Activated naive CD4-positive, alpha-beta T cell treated with anti-CD3 and anti-CD28 coated beads, Interleukin-2, amount 50 U/mL, for 16 hours (primary cell): ENCODE measurements around the gene MASP2.

ENCODE experiments used
- DNase-seq: peaks from one replicate; pipeline ENCODE4 v3.0.0-alpha.2; 2020

The MASP2 gene

DNA sequence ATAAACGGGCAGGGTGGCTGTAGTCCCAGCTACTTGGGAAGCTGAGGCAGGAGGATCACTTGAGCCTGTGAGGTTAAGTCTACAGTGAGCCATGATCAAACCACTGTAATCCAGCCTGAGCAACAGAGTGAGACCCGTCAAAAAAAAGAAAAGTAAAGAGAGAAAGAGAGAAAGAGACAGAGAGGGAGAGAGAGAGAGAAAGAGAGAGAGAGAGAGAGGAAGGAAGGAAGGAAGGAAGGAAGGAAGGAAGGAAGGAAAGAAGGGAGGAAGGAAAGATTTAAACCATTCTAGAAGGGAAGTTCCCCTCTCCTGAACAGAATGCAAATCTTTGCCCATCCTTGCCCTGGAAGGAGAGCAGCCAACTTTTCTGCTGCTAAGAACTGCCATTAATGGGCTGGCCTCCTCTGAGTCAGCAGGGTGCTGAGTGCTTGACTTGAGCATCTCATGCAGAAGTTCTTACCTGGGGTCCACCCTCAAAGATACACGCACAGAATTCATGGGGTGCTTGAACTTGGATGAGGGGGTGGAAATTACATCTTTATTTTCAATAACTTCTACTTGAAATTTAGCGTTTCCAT, 59.1 kb downstream of the MASP2 start:
- no peak for DNase-seq

DNA sequence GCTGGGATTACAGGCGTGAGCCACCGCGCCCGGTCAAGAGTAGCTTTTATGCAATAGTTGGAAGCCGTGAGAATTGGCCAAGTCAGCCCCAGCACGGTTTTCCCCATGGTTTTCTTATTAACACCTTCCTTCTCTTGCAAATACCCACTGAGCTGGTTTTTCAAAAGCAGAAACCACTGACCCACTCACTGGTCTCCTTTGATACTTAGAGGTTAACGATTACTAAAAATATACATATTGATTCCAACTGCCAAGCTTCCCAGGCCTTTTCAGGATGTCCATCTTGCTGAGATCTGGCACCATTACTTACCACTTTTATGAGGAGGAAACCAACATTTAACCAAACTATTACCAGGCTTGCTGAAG, 60.5 kb downstream of the MASP2 start:
- DNase-seq: no peak

DNA sequence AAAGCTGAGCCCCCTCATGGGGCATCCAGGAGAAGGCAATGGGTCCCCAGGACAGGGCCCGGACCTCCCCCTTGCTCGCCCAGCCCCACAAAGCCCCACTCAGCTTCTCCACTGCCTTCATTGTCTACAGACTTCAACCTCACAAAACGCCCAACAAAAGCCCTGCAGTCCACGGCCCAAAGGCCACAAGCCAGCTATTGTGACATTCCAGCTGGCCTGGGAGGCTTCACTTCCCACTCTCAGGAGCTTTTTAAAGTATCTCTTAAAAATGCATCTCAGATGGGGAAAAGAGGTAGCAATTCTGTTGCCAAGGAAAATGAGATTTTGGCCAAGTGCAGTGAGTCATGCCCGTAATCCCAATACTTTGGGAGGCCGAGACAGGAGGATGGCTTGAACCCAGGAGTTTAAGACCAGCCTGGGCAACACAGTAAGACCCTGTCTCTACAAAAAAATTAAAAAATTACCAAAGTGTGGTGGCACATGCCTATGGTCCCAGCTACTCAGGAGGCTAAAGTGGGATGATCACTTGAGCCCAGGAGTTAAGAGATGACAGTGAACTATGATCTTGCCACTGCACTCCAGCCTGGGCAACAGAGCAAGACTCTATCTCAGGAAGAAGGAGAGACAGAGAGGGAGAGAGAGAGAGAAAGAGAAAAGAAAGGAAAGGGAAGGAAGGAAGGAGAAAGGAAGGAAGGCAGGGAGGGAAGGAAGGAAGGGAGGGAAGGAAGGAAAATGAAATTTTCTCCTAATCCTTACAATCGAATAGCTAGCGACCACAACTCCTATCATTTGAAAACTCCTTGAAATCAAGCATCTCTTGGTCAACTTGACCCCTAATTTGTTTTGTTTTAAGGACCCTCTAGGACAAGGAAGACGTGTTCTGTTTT, 66.0 kb downstream of the MASP2 start:
- DNase-seq: no peak

DNA sequence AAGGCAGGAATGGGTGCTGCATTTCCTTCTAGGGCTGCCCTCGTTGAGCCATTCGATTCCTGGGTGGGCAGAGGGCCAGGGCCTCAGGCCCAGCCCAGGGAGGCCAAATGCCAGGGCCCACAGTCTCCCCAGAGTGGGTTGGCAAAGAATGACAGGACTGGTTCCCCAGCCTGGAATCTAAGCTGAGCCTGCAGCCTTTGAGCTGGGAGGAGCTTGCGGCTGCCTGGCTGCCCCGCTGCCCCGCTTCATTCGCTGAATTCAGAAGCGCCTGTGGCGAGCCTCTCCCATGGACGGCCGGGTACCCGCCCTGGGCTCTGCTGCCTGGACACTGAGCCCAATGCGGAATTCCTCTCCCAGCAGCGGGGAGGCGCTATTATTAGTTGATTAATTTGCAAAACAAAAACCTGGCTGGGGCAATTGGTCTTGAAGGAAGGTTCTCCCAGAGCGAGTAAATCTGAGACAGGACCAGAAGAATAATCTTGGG, 66.9 kb downstream of the MASP2 start:
- DNase-seq: no peak

DNA sequence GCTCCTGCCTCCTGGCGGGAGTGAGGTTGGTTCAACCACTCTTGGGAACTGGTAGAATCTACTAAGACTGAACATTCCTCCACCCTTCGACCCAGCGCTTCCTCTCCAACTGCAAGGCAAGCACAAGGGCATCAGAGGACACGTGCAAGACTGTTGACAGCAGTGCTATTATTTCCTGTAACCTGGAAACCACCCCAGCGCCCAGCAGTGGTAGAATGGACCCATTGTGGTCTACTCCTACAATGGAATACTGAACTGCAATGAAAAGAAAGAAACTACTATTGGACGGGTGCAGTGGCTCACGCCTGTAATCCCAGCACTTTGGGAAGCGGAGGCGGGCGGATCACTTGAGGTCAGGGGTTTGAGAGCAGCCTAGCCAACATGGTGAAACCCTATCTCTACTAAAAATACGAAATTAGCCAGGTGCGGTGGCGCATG, 67.5 kb downstream of the MASP2 start:
- DNase-seq: no peak

DNA sequence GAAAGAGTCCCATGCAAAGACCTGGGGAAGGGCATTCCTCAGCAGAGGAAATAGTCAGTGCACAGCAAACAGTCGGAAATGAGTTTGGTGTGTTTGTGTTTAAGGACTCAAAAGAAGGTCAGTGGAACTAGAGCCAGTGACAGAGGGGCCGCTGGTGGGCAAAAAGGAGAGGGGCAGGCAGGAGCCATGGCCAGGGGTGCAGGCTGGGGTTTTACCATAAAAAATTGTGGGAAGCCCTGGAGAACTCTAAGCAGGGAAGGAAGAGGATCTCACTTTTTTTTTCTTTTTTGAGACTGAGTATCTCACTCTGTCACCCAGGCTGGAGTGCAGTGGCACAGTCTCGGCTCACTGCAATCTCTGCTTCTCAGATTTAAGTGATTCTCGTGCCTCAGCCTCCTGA, 68.3 kb downstream of the MASP2 start:
- DNase-seq: no peak
